Left ventricle myocardium inferior (tissue), 1 donor: ENCODE results near the gene ELAVL4. TPM values are rescaled to one million over a fixed set of nuclear protein-coding genes. Genes with fewer than 3 reads are reported as not detected.
"Not testable (repeated sequence)": the region's sequence is repeated elsewhere in the genome, so short reads cannot be mapped to it uniquely, and the experiment has no call there.

ENCODE experiments used
- DNase-seq: peaks from one replicate; pipeline ENCODE4 v3.0.0-alpha.2; 2020
- H3K27ac ChIP-seq: fragments of 200-600 bp; replicated peaks from 2 replicates; pipeline ENCODE4 v1.8.0; 2021
- H3K27me3 ChIP-seq: fragments of 200-600 bp; 2 replicates; pipeline ENCODE4 v1.8.0; 2021; ENCODE audit warnings: low read depth
- H3K36me3 ChIP-seq: fragments of 200-600 bp; 2 replicates; pipeline ENCODE4 v1.8.0; 2021
- H3K4me1 ChIP-seq: fragments of 200-600 bp; 2 replicates; pipeline ENCODE4 v1.8.0; 2021
- H3K4me3 ChIP-seq: fragments of 200-600 bp; 2 replicates; pipeline ENCODE4 v1.8.0; 2021; ENCODE audit warnings: mild to moderate bottlenecking, moderate library complexity
- H3K9me3 ChIP-seq: fragments of 200-600 bp; replicated peaks from 2 replicates; pipeline ENCODE4 v1.8.0; 2021
- intact Hi-C: fragments of 100-400 bp; cut with micrococcal nuclease; formaldehyde crosslinking; loops from one replicate; pipeline ENCODE4 v1.11.0; 2022
- total RNA-seq: library from RNA; stranded (reverse); fragmentation: NEBNext Ultra II Directional; extraction: Animal tissue kit (Norgen Biotek cat#: 25700); gene quantifications from one replicate; pipeline ENCODE4 v1.2.1, GENCODE V29; 2021
- TF ChIP-seq, protein P1 (sequence below): fragments of 200-600 bp; IDR thresholded peaks from 2 replicates; pipeline ENCODE4 v1.8.0; 2021; ENCODE audit warnings: antibody characterized with exemption, mild to moderate bottlenecking, borderline replicate concordance
- donor health status: DM: no; HTN: yes; CAD: no; lungs with severe emphysema.

Gene ELAVL4
- total RNA-seq, 1 donor from 2014 or later: not detected

DNA sequence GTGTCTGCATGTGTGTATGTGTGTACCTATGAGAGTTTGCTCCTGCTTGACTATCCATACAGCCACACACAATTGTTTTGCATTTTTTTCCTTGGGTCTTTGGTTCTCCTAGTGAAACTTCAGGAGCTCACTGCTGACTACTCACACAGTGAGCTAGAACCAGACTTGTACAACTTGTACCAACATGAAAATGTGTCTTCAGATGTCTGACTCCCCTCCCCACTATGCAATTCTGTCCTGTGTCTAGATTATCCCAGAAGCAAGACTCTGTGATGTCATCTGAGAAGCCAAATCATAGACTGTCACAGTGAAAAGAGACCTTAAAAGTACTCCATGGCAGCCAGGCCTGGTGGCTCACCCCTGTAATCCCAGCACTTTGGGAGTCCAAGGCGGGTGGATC lies 49.7 kb downstream of the ELAVL4 start:
- H3K27me3 ChIP-seq: peaks cover 4% of the 10 kb centered on the region
- no peak overlapping the region for H3K27ac ChIP-seq
- no peak for DNase-seq
- H3K36me3 ChIP-seq: no peaks in the 10 kb centered on the region
- TF ChIP-seq, protein P1, sequence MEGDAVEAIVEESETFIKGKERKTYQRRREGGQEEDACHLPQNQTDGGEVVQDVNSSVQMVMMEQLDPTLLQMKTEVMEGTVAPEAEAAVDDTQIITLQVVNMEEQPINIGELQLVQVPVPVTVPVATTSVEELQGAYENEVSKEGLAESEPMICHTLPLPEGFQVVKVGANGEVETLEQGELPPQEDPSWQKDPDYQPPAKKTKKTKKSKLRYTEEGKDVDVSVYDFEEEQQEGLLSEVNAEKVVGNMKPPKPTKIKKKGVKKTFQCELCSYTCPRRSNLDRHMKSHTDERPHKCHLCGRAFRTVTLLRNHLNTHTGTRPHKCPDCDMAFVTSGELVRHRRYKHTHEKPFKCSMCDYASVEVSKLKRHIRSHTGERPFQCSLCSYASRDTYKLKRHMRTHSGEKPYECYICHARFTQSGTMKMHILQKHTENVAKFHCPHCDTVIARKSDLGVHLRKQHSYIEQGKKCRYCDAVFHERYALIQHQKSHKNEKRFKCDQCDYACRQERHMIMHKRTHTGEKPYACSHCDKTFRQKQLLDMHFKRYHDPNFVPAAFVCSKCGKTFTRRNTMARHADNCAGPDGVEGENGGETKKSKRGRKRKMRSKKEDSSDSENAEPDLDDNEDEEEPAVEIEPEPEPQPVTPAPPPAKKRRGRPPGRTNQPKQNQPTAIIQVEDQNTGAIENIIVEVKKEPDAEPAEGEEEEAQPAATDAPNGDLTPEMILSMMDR: no peak
- H3K4me1 ChIP-seq: no peaks in the 10 kb centered on the region
- intact Hi-C loops: no loop called here
- no peak overlapping the region for H3K4me3 ChIP-seq
- H3K9me3 ChIP-seq: no peaks in the 10 kb centered on the region

DNA sequence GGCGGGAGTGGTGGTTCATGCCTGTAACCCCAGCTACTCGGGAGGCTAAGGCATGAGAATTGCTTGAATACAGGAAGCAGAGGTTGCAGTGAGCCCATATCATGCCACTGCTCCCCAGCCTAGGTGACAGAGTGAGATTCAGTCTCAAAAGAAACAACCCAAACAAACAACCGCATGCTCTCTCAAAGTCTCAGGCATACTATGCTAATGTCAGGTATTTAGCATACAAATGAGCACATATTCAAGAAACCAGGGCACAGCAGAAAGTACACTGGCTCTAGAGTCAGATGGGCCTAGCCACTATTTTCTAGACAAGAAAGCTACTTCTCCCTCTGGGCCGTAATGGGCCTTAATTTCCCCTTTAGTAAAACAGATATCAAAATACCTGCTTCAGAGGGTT lies 55.0 kb downstream of the ELAVL4 start:
- Histone ChIP-seq H3K27me3 (peaks cover 4% of the 10 kb centered on the region), H3K27ac (no peak overlapping the region), H3K9me3 (no peaks in the 10 kb centered on the region), H3K4me3 (no peak overlapping the region), H3K36me3 (no peaks in the 10 kb centered on the region), H3K4me1 (no peaks in the 10 kb centered on the region)
- no peak for DNase-seq
- TF ChIP-seq, protein P1: no peak
- intact Hi-C loops: no loop called here

DNA sequence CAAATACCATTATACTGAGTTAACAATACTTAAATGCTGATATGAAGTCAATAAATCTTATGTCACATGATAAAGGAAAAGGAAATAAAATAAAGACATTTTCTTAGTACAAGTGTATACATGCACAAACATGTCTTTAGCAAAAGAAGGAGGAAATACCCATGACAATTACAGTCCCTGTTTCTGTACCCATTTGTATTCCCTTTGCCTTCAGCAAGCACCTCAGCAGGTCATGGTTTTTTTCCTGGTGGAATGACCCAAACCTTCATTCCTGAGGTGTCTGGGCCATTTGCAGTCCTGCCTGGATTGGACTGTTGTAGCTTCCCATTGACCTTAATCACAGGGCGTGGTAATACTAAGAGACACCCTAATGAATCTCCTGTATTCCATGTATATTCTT lies 57.6 kb downstream of the ELAVL4 start:
- DNase-seq, intact Hi-C loops, H3K9me3 ChIP-seq: not testable (repeated sequence)

DNA sequence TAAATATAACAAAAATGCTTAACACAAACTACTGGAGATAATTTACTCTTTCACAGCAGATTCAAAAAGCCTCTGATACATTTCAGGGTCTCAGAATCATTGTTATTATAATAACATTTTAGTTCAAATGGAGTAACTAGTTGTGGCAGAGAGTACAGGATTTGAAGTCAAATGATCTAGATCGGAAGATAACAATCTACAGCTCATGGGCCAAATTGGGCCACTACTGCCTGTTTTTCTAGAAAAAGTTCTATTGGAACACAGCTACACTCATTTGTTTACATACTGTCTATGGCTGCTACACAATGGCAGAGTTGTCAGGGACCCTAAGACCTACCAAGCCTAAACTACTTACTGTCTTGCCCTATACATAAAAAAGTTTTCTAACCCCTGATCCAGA lies 63.6 kb downstream of the ELAVL4 start:
- intact Hi-C loops: no loop called here
- Histone ChIP-seq H3K36me3 (no peaks in the 10 kb centered on the region), H3K4me3 (no peak overlapping the region), H3K27me3 (peaks cover 4% of the 10 kb centered on the region), H3K27ac (no peak overlapping the region), H3K9me3 (no peaks in the 10 kb centered on the region), H3K4me1 (peaks cover 11% of the 10 kb centered on the region)
- TF ChIP-seq, protein P1: no peak
- DNase-seq: no peak

More for the DNA sequence above, 57.6 kb downstream of the ELAVL4 start:
- not testable (repeated sequence) for H3K4me1 ChIP-seq, H3K4me3 ChIP-seq, H3K27me3 ChIP-seq, H3K36me3 ChIP-seq, H3K27ac ChIP-seq

DNA sequence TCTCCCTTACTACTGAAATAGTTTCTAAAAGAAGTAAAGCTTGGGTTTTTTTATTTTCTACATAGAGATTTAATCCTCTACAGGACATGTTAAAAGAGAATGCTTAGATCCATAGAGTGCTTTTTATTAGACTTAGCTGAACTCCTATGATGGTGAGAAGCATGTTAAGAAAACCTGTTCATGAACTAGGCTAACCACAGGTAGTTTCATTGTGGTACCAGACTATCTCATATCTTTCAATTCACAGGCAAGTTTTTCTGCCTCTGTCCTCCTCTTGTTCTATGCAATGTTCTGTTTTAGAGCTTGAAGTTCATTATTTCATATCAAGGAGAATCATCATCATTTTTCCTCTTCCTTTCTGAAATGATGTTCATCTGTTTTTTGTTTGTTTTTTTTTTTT lies 65.4 kb downstream of the ELAVL4 start:
- intact Hi-C loops: no loop called here
- no peak for DNase-seq

DNA sequence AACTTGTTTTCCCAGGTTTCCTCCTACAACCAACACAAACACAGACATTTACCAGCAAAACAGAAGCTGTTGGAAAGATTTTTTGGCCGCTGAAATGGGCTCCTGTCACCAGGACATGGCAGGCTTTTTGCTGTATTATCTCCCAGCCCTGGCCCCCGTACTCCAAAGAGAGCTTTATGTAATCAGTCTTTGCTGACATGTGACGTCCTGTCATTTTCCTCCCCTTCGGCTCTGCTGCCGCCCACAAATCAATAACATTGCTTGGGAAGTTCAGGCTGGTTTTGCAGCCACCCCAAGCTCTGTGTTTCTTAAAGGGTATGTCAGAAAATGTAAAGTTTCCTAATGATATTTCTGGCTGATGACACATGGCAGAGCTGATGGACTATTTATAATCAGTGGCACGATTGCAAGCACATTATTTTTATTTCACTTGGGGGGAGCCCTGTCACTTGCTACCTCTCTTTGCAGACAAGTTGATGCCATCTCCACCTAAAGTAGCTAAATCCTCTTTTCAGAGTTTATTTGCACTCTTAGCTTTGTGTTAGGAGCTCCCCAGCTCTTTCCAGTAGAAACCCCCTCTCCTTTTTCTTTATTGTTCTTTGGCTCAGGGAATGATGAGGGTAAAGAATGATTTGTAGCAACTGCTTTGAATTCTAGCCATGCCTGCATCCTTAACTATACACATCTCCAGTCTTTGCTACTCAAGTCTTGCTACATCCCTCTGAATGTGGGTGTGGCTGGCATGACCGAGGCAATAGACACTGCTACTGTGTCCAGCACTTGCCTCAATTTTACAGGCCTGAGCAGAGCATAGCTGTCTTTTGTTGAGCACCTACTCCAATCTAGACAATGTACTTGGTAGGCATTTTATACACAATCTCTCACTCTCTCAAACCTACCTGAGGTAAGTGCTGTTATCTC lies 67.3 kb downstream of the ELAVL4 start:
- Histone ChIP-seq H3K9me3 (no peaks in the 10 kb centered on the region), H3K27ac (peak overlapping the region; percentile 39), H3K4me1 (peaks cover 18% of the 10 kb centered on the region), H3K4me3 (peak overlapping the region; percentile 32), H3K27me3 (peaks cover 5% of the 10 kb centered on the region), H3K36me3 (no peaks in the 10 kb centered on the region)
- DNase-seq: no peak
- TF ChIP-seq, protein P1: no peak
- intact Hi-C loops: no loop called here

More for the DNA sequence above, 65.4 kb downstream of the ELAVL4 start:
- Histone ChIP-seq H3K27me3 (peaks cover 3% of the 10 kb centered on the region), H3K9me3 (no peaks in the 10 kb centered on the region), H3K27ac (no peak overlapping the region), H3K4me1 (peaks cover 11% of the 10 kb centered on the region), H3K4me3 (no peak overlapping the region), H3K36me3 (no peaks in the 10 kb centered on the region)
- TF ChIP-seq, protein P1: no peak
